Activated T-cell treated with anti-CD3 and anti-CD28 coated beads, Interleukin-2, amount 50 U/mL, for 48 hours (primary cell): ENCODE data around the gene TXNL4A.

Experiments used
- DNase-seq, 2 experiments: peaks; one replicate each; pipeline ENCODE4 v3.0.0-alpha.2; 2020

TXNL4A gene

DNA sequence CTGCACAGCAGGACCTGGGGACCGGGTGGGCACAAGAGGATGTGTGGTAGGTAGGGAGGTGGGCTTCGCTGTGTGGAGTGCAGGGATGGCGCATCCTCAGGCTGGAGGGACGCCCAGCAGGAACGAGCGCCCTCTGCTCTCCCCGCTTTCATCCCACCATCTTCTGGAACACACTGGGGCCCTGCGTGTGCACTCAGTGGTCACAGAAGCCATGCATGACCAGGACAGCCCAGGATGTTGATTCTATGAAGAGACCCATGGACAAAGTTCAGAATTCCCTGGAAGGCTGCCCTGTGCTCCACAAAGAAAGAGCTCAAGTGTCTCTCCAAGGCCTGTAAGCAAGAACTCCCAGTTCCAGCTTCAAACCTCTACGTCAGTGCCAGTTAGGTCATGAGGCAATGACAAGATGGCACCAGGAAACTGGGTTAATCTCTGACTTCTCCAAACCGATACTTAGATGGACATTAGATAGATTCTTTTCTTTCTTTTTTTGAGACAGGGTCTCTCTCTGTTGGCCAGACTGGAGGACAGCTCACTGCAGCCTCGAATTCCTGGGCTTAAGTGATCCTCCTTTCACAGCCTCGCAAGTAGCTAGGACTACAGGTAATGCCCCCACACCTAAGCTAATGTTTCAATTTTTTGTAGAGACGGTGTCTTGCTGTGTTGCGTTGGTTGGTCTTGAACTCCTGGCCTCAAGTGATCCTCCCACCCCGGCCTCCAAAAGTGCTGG lies 40.3 kb downstream of the TXNL4A start:
- no peak for DNase-seq

DNA sequence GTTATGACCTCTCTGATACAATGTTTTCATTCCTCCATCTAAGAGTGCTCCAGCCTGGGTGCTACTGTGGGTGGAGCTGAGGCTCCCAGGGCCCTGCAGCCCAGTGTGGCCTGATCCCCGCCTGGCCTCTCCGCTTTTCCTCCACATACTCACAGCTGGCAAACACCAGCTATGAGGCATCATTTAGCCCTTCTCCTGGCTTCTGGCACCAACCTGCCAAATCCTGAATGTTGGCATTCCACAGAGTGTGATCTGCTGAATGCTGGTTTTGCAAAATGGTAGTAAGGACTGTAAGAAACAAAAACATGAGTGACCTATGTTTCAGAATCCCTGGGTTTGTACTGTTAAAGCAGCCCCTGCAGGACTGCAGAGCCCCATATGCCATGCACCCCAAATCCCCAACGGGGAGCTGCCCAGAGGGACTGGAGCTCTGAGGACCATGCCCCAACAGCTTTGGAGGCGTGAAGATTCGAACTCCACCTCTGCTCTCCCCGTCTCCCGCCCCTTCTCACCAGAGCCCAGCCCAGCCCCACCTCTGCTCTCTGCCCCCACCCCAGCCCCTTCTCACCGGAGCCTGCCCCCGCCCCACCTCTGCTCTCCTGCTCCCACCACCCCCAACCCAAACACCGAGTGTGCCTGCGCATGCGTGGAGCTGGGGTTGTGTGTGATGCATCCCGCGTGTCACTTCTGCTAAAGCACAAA lies 41.2 kb downstream of the TXNL4A start:
- no peak for DNase-seq

DNA sequence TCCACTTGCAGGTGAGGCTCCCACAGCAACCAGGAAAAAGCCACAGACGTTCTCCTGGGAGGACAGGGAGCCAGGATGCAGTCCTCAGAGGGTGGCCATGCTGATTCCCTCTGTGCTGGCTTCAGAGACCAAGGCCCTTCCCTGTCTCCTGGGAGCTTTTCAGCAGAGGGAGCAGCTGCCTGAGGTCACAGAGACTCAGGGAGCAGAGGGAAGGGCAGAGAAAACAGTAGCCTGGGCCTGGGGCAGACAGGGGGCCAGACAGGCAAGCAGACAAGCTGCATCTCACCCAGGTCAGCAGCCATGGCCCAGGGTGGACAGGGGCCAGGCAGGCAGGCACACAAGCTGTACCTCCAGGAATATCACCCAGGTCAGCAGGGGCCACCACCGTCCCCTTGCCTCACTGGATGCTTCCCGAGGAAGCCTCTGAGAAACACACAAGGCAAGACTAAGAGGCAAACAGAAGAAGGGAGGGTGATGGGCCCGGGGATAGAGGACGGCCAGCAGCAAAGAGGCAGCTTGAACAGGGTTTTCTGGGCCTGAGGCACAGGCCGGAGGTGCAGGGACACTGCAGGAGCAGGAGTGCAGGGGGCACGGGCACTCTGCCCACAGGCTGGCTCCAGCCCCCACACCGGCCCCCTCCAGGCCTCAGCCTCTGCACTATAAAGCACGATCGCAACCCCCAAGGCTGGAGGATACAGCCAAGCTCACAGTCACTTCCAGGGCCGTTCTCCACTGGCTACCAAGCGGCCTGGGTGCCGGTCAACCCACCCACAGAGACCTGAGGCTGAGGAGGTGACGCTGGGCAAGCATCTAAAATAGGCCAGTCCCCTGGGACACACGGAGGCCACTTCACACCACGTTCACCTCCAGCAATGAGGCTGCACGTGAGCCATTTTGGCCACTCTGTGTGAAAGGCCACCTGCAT lies 43.0 kb downstream of the TXNL4A start:
- DNase-seq, result no peak

DNA sequence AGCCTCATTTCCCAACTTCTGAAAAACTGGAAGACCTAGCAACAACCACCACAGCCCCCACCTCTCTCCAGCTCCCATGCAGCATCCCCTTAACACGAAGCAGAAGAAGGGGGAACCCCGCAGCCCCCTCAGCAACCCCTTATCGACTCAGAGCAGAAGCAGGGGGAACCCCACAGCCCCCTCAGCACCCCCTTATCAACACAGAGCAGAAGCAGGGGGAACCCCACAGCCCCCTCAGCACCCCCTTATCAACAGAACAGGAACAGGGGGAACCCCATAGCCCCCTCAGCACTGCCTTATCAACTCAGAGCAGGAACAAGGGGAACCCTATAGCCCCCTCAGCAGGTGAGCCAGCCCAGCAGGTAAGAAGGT lies 43.6 kb downstream of the TXNL4A start:
- no peak for DNase-seq

DNA sequence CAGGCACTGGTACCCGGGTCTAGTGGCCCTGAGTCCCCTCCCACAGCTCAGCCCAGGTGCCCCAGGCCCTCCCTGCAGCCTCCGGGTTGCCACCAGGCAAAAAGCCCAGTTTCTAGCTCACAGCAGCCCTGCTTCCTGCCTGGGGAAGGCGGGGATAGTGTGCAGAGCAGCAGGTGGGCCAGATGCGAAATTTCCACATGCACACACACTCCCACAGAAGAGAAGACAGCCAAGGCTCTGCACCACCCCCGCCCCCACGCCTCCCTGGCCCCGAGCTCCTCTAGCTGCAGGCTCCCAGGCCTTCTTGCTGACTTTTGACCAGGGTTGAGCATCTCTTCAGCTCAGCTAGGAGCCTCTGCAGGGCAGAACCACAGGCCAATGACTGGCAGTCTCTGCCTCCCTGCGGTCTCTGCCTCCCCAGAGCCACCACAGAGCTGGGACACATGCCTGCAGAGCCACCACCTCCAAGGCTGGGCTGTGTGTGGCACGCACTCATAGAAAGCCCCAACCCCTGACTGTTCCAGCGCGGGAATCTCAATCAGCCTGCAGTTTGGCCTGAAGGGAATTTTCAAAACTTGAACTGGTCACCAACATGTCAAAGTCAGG lies 44.1 kb downstream of the TXNL4A start:
- peak; percentile 44 to 52 for DNase-seq

DNA sequence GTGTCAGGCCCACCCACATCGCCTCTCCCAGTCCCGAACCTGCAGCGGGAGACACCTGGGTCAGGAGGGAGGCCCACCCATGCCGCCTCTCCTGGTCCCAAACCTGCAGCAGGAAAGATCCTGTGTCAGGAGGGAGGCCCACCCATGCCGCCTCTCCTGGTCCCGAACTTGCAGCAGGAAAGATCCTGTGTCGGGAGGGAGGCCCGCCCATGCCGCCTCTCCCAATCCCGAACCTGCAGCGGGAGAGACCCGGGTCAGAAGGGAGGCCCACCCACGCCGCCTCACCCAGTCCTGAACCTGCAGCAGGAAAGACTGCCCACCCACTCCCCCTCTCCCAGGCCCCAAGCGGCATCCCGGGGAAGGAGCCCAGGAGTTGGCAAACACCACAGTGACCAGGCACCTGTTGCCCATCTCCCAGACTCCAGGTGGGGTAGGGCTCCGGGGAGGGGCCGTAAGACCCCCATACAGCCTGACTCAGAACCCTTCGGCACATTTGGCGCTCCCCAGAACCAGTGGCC lies 44.7 kb downstream of the TXNL4A start:
- no peak for DNase-seq

DNA sequence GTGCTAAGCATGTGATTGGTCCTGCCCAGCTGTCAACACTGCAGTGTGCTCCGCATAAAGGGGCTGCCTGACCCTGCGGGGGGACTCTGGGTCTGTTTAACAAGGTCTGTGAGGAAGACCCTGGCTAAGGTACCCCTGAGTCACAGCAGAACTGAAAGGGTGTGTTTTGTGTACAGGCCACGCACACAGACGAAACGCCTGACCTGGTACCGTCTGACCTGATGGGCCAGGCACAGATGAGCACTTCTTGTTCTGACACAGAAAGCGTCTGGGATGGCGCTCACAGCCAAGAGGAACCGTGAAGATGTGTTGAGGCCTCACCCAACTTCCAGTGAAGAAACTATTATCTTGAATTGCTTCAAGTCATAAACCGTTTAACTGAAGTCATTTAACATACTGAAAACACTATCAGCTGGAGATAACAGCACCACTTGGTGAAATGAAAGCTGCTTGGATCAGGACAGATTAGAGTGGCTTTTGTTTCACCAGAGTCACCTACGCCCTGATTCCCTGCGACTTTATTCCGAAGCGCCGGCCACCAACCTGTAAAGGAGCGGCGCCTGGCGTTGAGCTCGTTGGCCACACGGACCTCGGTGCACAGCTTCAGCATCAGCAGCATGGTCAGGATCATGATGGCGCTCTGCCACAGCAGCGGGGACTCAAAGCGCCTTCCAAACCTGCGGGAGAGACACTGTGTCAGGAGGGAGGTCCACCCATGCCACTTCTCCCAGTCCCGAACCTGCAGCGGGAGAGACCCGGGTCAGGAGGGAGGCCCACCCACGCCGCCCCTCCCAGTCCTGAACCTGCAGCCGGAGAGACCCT lies 45.4 kb downstream of the TXNL4A start:
- DNase-seq, result no peak

DNA sequence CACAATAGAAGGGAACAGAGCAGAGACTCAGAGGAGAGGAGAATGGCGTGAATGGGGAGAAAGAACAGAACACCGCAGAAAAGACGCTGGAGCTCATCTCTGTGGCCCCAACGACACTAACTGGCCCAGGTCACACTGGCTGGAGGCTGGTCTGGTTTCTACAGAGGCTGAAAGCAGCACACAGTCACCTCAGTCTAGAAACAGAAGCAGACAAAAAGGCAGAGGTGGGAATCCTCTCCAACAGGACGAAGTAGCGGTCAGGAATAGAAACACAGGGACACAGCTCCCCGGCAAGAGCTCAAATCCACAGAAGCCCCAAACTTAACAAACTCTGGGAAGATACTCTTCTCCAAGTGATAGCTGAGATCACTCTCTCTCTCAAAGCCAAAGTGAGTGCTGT lies 46.2 kb downstream of the TXNL4A start:
- DNase-seq, result no peak

DNA sequence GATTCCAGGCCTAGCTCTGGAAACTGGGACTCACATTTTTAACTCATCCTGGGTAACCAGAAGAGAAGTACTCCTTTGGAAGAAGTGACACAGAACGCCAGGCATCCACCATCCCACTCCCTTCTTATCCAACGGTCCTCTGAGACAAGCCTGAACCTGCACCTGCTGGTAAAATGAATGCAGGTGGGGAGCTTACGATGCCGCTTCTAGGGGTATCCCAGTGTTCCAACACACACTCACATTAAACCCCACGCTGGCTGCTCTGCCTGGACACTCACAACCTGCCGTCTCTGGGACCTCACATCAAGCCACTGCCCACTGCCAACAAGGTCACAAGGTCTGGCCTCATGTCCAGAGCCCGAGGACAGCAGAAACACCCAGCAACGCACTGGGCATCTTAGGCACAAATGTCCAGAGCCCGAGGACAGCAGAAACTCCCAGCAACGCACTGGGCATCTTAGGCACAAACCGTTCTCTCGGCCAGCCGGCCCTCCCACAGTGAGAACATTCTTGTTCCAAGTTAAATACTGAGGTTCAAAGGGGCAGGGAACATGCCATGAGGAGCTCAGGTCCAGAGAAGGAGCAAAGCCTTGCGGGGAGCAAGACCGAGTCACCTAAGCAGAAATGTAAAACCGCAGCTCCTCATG lies 46.8 kb downstream of the TXNL4A start:
- DNase-seq, result no peak

DNA sequence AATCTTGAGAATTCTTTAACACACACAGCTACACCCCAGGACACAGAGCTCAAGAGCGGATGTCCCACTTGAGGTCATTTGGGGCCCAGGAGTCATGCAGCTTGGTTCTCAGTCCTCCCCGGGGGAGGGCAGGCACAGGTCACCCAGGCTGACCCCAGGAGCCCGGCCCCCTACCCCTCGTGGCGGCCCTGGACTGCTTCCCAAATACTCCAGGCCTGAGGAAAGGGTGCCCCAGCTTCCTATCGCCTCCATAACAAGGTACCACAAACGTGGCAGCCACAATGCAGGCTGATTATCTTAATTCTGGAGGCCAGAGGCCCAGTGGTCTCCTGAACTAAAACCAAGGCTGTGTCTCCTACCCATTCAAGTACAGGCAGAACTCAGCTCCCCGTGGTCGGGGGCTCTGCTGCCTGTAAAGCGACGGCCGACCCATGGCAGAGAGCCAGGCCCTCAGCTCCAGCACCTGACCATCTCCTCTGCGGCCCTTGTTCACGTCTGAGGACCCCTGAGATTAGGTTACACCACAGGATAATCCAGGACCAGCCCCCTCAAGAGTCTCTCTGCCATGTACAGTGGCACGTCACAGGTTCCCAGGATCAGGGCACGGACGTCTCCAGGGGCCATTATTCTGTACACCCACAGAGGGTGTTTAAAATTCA lies 47.4 kb downstream of the TXNL4A start:
- no peak for DNase-seq

DNA sequence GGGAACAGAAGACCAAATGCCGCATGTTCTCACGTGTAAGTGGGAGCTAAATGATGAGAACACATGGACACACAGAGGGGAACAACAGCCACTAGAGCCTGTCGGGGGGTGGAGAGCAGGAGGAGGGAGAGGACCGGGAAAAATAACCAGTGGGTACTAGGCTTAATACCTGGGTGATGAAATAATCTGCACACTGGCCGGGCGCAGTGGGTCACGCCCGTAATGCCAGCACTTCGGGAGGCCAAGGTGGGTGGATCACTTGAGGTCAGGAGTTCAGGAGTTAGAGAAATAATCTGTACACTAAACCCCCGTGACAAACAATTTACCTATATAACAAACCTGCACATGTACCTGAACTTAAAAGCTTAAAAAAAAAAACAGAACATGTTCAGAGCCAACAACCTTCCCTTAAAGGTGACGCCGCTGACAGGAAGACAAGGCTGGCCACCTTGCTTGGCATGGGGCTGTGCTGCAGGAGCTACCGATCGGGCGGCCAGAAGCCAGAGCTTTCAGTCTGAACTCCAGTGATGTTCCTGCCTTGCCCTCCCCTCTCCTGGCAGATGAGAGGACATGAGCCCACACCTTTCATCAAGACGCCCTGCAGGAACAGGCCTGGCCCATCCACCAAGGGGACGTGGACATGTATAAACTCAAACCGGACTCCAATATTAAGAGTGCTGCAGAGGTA lies 48.1 kb downstream of the TXNL4A start:
- DNase-seq, result no peak

DNA sequence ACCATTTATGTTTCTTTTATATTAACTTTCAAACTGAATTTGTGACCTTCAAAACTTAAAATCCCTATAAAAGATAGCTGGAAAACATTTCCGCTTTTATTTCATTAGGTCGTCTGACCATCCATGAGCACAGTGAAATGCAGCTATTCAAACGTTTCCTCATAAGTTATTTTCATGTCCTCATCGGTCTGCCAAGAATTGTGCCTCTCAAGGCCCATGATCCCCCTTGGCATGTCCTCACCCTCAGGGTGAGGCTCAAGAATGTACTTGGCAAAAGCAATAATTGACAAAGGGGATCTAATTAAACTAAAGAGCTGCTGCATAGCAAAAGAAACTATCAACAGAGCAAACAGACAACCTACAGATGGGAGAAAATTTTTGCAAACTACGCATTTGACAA lies 49.3 kb downstream of the TXNL4A start:
- DNase-seq, result no peak

DNA sequence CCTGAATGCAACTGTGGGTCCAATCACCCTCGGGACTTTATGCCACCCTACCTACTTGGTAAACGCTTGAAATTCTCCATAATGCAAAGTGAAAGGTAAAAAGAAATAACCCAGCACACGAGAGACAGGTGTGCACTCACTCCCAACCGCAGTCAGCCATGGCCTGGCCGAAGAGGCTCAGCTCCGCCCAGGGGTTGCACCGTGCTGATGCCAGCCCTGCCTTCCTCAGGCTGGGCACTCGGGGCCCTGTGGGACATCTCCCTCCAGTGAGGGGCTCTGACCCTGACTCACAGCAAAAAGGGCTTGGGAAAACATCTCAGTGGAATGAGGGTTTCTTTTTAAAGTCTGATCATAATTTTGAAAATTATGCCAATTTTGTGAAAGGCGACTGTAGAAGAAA lies 50.2 kb downstream of the TXNL4A start:
- DNase-seq, result no peak

DNA sequence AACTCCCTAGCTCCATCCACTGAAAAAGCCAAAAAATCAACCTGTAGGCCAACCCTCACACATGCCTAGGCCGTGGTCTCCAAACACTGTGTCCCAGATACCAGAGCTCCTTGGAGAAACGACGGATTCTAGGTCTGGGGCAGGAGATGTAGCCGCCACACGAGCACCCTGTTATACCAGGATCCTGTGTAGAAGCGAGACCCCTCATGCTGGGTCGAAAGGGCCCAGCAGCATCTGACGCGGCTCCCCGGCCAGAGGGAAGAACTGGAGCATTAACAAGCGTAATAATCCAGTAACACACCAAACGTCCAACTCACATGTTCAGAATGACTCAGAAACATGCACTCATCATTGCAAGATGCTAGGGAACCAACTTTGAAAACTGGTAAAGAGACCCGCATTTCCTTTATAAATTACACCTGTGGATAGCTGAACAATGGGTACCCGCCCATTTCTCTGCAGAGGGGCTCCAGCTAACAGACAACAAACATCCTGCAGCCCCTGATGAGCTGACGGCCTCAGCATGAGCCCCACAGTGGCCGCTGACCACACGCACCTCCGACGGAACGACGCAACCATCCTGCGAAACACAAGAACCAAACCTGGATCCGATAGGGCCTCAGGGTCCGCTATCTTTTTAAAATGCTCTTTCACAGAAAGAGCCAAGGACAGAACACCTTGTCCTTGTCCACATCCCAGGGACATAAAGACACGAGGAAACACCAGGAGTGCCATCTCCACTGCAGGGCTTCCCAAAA lies 51.1 kb downstream of the TXNL4A start:
- no peak for DNase-seq

DNA sequence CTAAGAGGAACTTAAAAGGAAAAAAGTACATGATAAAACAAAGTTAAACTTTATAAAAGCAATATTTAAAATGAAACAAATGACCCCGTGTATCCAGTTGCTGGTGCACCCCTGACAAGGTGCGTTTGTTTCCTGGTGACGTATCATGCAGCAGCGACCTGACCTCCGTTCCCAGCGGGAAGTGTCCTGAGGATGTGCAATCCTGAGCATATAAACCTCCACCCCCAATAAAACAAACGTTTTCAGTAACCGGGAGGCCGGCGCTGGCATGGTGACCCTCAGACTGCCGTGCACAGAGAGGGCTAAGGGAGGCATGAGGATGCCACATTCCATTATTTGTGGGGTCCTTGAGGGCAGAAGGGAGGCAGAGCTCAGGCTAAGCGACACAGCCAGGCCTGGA lies 51.7 kb downstream of the TXNL4A start:
- DNase-seq, result no peak

DNA sequence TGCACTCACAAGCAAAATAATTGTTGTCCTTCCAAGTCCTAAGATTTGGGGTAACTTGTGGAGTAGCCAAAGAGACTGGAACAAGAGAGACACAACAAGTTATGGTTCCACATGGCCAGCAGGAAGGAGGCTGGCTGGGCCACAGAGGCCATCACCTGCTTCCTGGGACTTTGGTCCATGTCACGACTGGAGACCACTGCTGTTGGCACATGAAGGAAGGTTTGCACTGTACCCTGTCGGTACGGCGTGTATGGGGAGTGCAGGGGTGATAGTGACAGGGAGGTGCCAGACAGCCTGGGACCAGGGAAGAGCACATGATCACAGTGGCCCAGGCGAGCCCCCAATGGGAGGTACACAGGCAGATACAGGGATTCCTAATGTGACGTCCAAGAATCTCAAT lies 52.4 kb downstream of the TXNL4A start:
- DNase-seq, result no peak

DNA sequence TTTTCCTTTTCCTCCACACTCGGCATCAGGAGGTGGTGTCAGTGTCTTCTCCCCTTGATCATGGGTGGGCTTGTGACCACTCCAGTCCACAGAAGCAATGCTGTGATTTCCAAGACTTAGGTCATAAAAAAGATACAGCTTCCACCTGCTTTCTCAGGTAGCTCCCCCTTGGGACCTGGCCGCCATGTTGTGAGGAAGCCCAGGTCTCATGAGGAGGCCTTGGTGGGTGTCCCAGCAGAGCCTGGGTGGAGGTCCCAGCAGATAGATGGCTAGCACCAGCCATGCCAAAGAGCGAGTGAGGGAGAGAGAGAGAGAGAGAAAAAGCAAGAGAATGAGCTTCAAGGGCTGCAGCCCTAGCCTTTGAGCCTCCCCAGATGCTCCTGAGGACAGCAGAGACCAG lies 52.9 kb downstream of the TXNL4A start:
- no peak for DNase-seq

DNA sequence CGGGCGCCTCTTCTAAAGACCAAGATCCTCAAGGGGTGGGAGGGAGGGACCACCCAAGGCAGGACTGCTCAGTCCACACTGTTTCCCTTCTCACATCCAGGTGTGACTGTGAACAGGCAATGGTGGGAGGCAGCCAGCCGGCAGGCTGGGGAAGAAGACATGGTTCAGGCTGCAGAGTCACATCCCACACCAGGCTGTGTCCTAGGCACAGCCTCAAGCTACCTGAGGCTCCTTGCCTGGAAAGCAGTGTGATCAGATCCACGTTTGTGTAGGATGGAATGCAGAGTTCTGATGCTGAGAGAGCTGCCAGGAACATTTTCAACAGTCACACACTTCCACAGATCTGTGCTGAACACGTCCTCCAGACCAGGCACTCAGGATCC lies 53.3 kb downstream of the TXNL4A start:
- no peak for DNase-seq

DNA sequence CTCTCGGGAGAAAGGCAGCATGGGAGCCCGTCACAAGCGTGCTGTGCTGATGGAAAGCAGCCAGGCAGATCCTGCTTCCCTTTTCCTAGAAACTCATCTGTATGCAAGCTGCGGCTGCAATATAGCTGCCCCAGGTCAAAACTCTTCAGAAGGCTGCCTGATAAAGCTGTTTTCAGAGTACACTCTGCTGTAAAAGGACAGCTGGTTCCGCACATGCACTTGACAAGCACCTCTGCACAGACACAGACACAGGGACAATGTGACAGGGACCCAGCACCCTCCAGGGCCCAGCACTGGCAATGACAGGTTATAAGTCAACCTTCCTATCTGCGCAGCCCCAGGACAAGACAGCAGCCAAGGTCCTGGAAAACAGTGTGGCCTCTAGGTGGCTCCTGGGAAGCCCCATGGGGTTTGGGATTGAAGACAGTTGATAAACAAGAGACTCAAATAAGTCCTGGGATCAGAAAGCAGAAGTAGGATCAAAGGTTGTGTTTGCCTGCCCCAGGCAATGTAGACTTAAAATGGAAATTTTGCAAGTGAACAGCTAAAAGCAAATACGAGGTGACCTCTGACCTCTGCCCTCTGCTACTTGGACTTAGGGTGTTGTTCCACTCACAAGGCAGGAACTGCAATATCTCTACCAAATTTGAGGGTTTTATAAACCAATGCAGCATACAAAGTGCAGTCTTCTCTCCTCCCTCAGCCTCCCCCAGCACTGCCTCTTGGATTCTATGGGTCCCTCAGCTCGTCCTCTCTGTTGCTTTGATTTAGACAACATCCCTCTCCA lies 53.9 kb downstream of the TXNL4A start:
- DNase-seq, result no peak
